OCI-LY7 (cell line): Measurements from ENCODE around the gene RNF130. TPM values are rescaled to one million over a fixed set of nuclear protein-coding genes. Genes with fewer than 3 reads are reported as not detected.

Source experiments
- BruUV-seq: library from RNA; stranded (reverse); fragments of 400-500 nt; replicated peaks from 2 replicates; lab custom pipeline; 2021; lab: Mats Ljungman, UMichigan
- CTCF ChIA-PET: fragments of 300-600 bp; sonication (Branson Sonifier 250); formaldehyde crosslinking; loops from one replicate; lab custom pipeline; 2022; ENCODE audit warnings: antibody characterized with exemption; ENCODE audit not compliant: unreplicated experiment; lab: Charles Lee
- POLR2A ChIA-PET: fragments of 300-600 bp; sonication (Branson Sonifier 250); formaldehyde crosslinking; loops from one replicate; lab custom pipeline; 2022; ENCODE audit warnings: antibody characterized with exemption; lab: Charles Lee
- DNase-seq: peaks from one replicate; pipeline ENCODE4 v3.0.0-alpha.2; 2015; ENCODE audit warnings: low spot score
- H2AFZ ChIP-seq: fragments of 200-600 bp; sonication (generic), shearing (Covaris generic); 2 replicates; pipeline ENCODE4 v1.6.1; 2014; ENCODE audit warnings: mild to moderate bottlenecking, antibody characterized with exemption, low read length, moderate library complexity
- H3K27ac ChIP-seq: fragments of 200-600 bp; sonication (generic); 2 replicates; pipeline ENCODE4 v1.5.1; 2014; ENCODE audit warnings: mixed run types, low read depth, mild to moderate bottlenecking, moderate library complexity, low read length, inconsistent platforms; ENCODE audit not compliant: poor library complexity, severe bottlenecking
- H3K36me3 ChIP-seq: fragments of 200-600 bp; sonication (generic); 2 replicates; pipeline ENCODE4 v1.6.1; 2014; ENCODE audit warnings: mild to moderate bottlenecking, antibody characterized with exemption, low read length, moderate library complexity, mixed read lengths; ENCODE audit not compliant: insufficient read depth
- H3K4me1 ChIP-seq: fragments of 200-600 bp; sonication (generic); 2 replicates; pipeline ENCODE4 v1.5.1; 2014; ENCODE audit warnings: mild to moderate bottlenecking, low read length; ENCODE audit not compliant: insufficient read depth, poor library complexity, severe bottlenecking
- H3K4me2 ChIP-seq: fragments of 200-600 bp; sonication (generic); 2 replicates; pipeline ENCODE4 v1.6.1; 2014; ENCODE audit warnings: mild to moderate bottlenecking, low read length
- H3K4me3 ChIP-seq: fragments of 200-600 bp; sonication (generic); 2 replicates; pipeline ENCODE4 v1.5.1; 2014; ENCODE audit warnings: mild to moderate bottlenecking, low read depth, low read length; ENCODE audit not compliant: poor library complexity, severe bottlenecking
- H3K79me2 ChIP-seq: fragments of 200-600 bp; sonication (generic); 2 replicates; pipeline ENCODE4 v1.6.1; 2016; ENCODE audit warnings: low read depth, mild to moderate bottlenecking, low read length, moderate library complexity, mixed read lengths; ENCODE audit not compliant: insufficient read depth
- H3K9me2 ChIP-seq: fragments of 200-600 bp; sonication (generic); 2 replicates; pipeline ENCODE4 v1.6.1; 2016; ENCODE audit warnings: mild to moderate bottlenecking, low read length, mixed read lengths; ENCODE audit not compliant: insufficient read depth
- H3K9me3 ChIP-seq: fragments of 200-600 bp; sonication (generic); 2 replicates; pipeline ENCODE4 v1.6.1; 2014; ENCODE audit warnings: mild to moderate bottlenecking, mixed run types, low read length, mixed read lengths
- H4K20me1 ChIP-seq: fragments of 200-600 bp; sonication (generic); 2 replicates; pipeline ENCODE4 v1.6.1; 2014; ENCODE audit warnings: mild to moderate bottlenecking, antibody characterized with exemption, low read length, moderate library complexity, mixed read lengths; ENCODE audit not compliant: insufficient read depth
- CTCF ChIP-seq: fragments of 200-600 bp; sonication (generic); conservative IDR thresholded peaks from 2 replicates; pipeline ENCODE4 v1.5.1; 2014; ENCODE audit warnings: mild to moderate bottlenecking, antibody characterized with exemption, low read length, moderate library complexity, mixed read lengths
- EZH2phosphoT487 ChIP-seq: fragments of 200-600 bp; sonication (generic); IDR thresholded peaks from 2 replicates; pipeline ENCODE4 v1.6.1; 2018; ENCODE audit warnings: low read depth, borderline replicate concordance, mild to moderate bottlenecking, mixed run types, antibody characterized with exemption, low read length, moderate library complexity, mixed read lengths
- intact Hi-C: fragments of 100-400 bp; cut with micrococcal nuclease; formaldehyde crosslinking; loops from one replicate; pipeline ENCODE4 v1.10.0; 2022; ENCODE audit not compliant: unreplicated experiment
- total RNA-seq, 2 experiments: library from RNA; depleted of rRNA in 1 of 2; stranded (reverse); fragments of >200 nt in 1 of 2; shearing (Covaris generic) in 1 of 2; gene quantifications; 2 replicates each; pipeline ENCODE4 v1.2.3, GENCODE V29; 2014 to 2022

The RNF130 gene
- total RNA-seq, 2 experiments from 2014 or later = 0.16 TPM; not detected in 1

- Histone ChIP-seq H4K20me1 (no peaks in the 10 kb centered on the region), H2AFZ (no peak overlapping the region), H3K9me3 (no peaks in the 10 kb centered on the region), H3K79me2 (no peaks in the 10 kb centered on the region), H3K27ac (no peak overlapping the region), H3K36me3 (no peaks in the 10 kb centered on the region), H3K4me3 (no peak overlapping the region), H3K4me2 (no peak overlapping the region), H3K4me1 (no peaks in the 10 kb centered on the region), H3K9me2 (no peaks in the 10 kb centered on the region)
- CTCF ChIA-PET = no interaction called here
- POLR2A ChIA-PET = no interaction called here
- intact Hi-C loops = no loop called here
- no TSS peak for BruUV-seq
- DNase-seq = no peak
- TF ChIP-seq CTCF (no peak), EZH2phosphoT487 (no peak)
These were observed 30.0 kb downstream of the RNF130 start for GRCh38 chr5:180041301-180042274.

GRCh38 chr5:180040287-180041214, 31.0 kb downstream of the RNF130 start:
- Histone ChIP-seq H3K9me3 (0 out of 2 replicates have a peak, but pooled peaks cover 3% of the 10 kb centered on the region), H3K9me2 (no peaks in the 10 kb centered on the region), H3K4me1 (no peaks in the 10 kb centered on the region), H4K20me1 (no peaks in the 10 kb centered on the region), H3K27ac (no peak overlapping the region), H2AFZ (no peak overlapping the region), H3K4me3 (no peak overlapping the region), H3K79me2 (no peaks in the 10 kb centered on the region), H3K4me2 (no peak overlapping the region), H3K36me3 (no peaks in the 10 kb centered on the region)
- POLR2A ChIA-PET = interaction anchor here (0.6 to 0.7 kb wide), 2 partner anchors 9 to 531 kb away, joined by 3 read pairs; no protein-coding TSS in a partner anchor
- BruUV-seq = no TSS peak
- TF ChIP-seq EZH2phosphoT487 = no peak
- no peak for TF ChIP-seq CTCF
- intact Hi-C loops = no loop called here
- CTCF ChIA-PET = no interaction called here
- DNase-seq = no peak
